GM23338 (cell line): Measurements from ENCODE around the gene ZNF570. TPM values are rescaled to one million over a fixed set of nuclear protein-coding genes. Genes with fewer than 3 reads are reported as not detected.

Experiments
- ATAC-seq: fragments of 200-7000 bp; cut with Tn5 transposase; 3 replicates; pipeline ENCODE4 v1.9.1; 2020
- DNase-seq: peaks from one replicate; pipeline ENCODE4 v3.0.0-alpha.2; 2015; ENCODE audit warnings: low spot score
- H2AFZ ChIP-seq: fragments of 200-600 bp; sonication (generic); 2 replicates; pipeline ENCODE4 v1.8.0; 2016; ENCODE audit warnings: antibody characterized with exemption, mild to moderate bottlenecking, moderate library complexity
- H3F3A ChIP-seq: fragments of 200-600 bp; sonication (generic); replicated peaks from 2 replicates; pipeline ENCODE4 v1.8.0; 2017; ENCODE audit warnings: antibody characterized with exemption, mixed run types, low read depth
- H3K27ac ChIP-seq: fragments of 200-600 bp; sonication (generic); 2 replicates; pipeline ENCODE4 v1.6.1; 2016; ENCODE audit warnings: low read depth
- H3K27me3 ChIP-seq: fragments of 200-600 bp; sonication (generic); 2 replicates; pipeline ENCODE4 v1.8.0; 2016; ENCODE audit warnings: mild to moderate bottlenecking, mixed run types, moderate library complexity; ENCODE audit not compliant: insufficient read depth
- H3K36me3 ChIP-seq: fragments of 200-600 bp; sonication (generic); 2 replicates; pipeline ENCODE4 v1.8.0; 2016; ENCODE audit warnings: mild to moderate bottlenecking; ENCODE audit not compliant: insufficient read depth
- H3K4me1 ChIP-seq: fragments of 200-600 bp; sonication (generic); 2 replicates; pipeline ENCODE4 v1.8.0; 2016; ENCODE audit warnings: mild to moderate bottlenecking, moderate library complexity; ENCODE audit not compliant: insufficient read depth
- H3K4me2 ChIP-seq: fragments of 200-600 bp; sonication (generic); 2 replicates; pipeline ENCODE4 v1.7.1; 2017; ENCODE audit warnings: mixed run types
- H3K4me3 ChIP-seq: fragments of 200-600 bp; sonication (generic); 2 replicates; pipeline ENCODE4 v1.6.1; 2016; ENCODE audit warnings: mixed run types
- H3K79me2 ChIP-seq: fragments of 200-600 bp; sonication (generic); replicated peaks from 2 replicates; pipeline ENCODE4 v1.8.0; 2017; ENCODE audit warnings: mild to moderate bottlenecking; ENCODE audit not compliant: insufficient read depth
- H3K9me2 ChIP-seq: fragments of 200-600 bp; sonication (generic); 2 replicates; pipeline ENCODE4 v1.8.0; 2017; ENCODE audit not compliant: insufficient read depth
- H4K20me1 ChIP-seq: fragments of 200-600 bp; sonication (generic); replicated peaks from 2 replicates; pipeline ENCODE4 v1.8.0; 2017; ENCODE audit warnings: mild to moderate bottlenecking; ENCODE audit not compliant: insufficient read depth
- H3K27ac Mint-ChIP-seq: 2 replicates; pipeline ENCODE4 v1.8.0; 2020; ENCODE audit warnings: inconsistent platforms, mild to moderate bottlenecking, moderate library complexity, mixed read lengths
- H3K27me3 Mint-ChIP-seq: 3 replicates; pipeline ENCODE4 v1.8.0; 2022; ENCODE audit warnings: low read depth, mild to moderate bottlenecking, moderate library complexity, mixed read lengths, inconsistent platforms; ENCODE audit not compliant: insufficient read depth, poor library complexity
- H3K36me3 Mint-ChIP-seq: 3 replicates; pipeline ENCODE4 v1.8.0; 2021; ENCODE audit warnings: low read depth, mild to moderate bottlenecking, inconsistent platforms, moderate library complexity, mixed read lengths
- H3K4me1 Mint-ChIP-seq: 3 replicates; pipeline ENCODE4 v1.8.0; 2020; ENCODE audit warnings: mild to moderate bottlenecking, inconsistent platforms, mixed read lengths
- H3K4me3 Mint-ChIP-seq: 3 replicates; pipeline ENCODE4 v1.8.0; 2021; ENCODE audit warnings: moderate library complexity, mild to moderate bottlenecking, inconsistent platforms, mixed read lengths
- H3K9me3 Mint-ChIP-seq: 3 replicates; pipeline ENCODE4 v1.8.0; 2020; ENCODE audit warnings: moderate library complexity, mild to moderate bottlenecking, inconsistent platforms, mixed read lengths
- CREB1 ChIP-seq: fragments of 250-450 bp; sonication (Bioruptor Pico); IDR thresholded peaks from 2 replicates; pipeline ENCODE4 v1.5.0; 2020; ENCODE audit warnings: low read depth, mild to moderate bottlenecking, moderate library complexity
- ETS1 ChIP-seq: IDR thresholded peaks from 2 replicates; pipeline ENCODE4 v1.6.1; 2016; ENCODE audit warnings: antibody characterized with exemption
- EZH2 ChIP-seq: fragments of 200-600 bp; sonication (generic); IDR thresholded peaks from one replicate; pipeline ENCODE4 v1.8.0; 2017; ENCODE audit warnings: antibody characterized with exemption, mild to moderate bottlenecking, low read depth; ENCODE audit not compliant: unreplicated experiment
- EZH2phosphoT487 ChIP-seq: fragments of 200-600 bp; sonication (generic); IDR thresholded peaks from one replicate; pipeline ENCODE4 v1.8.1; 2018; ENCODE audit warnings: antibody characterized with exemption; ENCODE audit not compliant: unreplicated experiment
- JUNB ChIP-seq: IDR thresholded peaks from one replicate; pipeline ENCODE4 v1.6.1; 2016; ENCODE audit warnings: antibody characterized with exemption; ENCODE audit not compliant: unreplicated experiment
- POLR2AphosphoS5 ChIP-seq: IDR thresholded peaks from 2 replicates; pipeline ENCODE4 v1.6.1; 2016; ENCODE audit warnings: antibody characterized with exemption, low read depth
- REST ChIP-seq: IDR thresholded peaks from one replicate; pipeline ENCODE4 v1.6.1; 2018; ENCODE audit warnings: antibody characterized with exemption; ENCODE audit not compliant: unreplicated experiment
- ZNF114 ChIP-seq: fragments of 250-450 bp; sonication (Bioruptor Pico); IDR thresholded peaks from 2 replicates; pipeline ENCODE4 v1.5.0; 2020; ENCODE audit warnings: mild to moderate bottlenecking, moderate library complexity
- polyA plus RNA-seq: library from polyadenylated mRNA; unstranded; fragments of >200 nt; fragmentation: Nextera tagmentation; extraction: Ambion mirVana; gene quantifications from 2 replicates; pipeline ENCODE4 v1.2.1, GENCODE V29; 2016
- total RNA-seq: library from RNA; depleted of rRNA; stranded (reverse); fragments of >200 nt; shearing (Covaris generic); gene quantifications from 2 replicates; pipeline ENCODE4 v1.2.3, GENCODE V29; 2014

Gene ZNF570
- total and polyA plus RNA-seq, 2 experiments from 2014 or later: 6.6 to 6.8 TPM

- Mint-ChIP-seq H3K9me3 (no peaks in the 10 kb centered on the region; the same call in 2 of the 3 replicates), H3K4me3 (peak within 1 kb of the TSS; percentile 98), H3K27me3 (peaks cover 15% of the 10 kb centered on the region), H3K27ac (no peak within 1 kb of the TSS; the same call in 1 of the 2 replicates), H3K4me1 (peaks cover 12% of the 10 kb centered on the region), H3K36me3 (peaks cover 14% of the 10 kb centered on the region)
- H3K27ac ChIP-seq: 0 out of 2 replicates have a peak within 1 kb of the TSS, but pooled peaks have one; percentile 55
- H3K9me2 ChIP-seq: no peaks in the 10 kb centered on the region
- peak within 1 kb of the TSS; percentile 99 for H3K4me3 ChIP-seq
- no peaks in the 10 kb centered on the region for H4K20me1 ChIP-seq
- ATAC-seq (peak; percentile 77), DNase-seq (peak; percentile 97)
- TF ChIP-seq JUNB (no peak), CREB1 (CRISPR knock-in tag) (peak; percentile 66), ETS1 (peak; percentile 96), POLR2AphosphoS5 (peak; percentile 64), EZH2 (no peak)
- peak within 1 kb of the TSS; percentile 100 for H2AFZ ChIP-seq
- H3K36me3 ChIP-seq: peaks cover 4% of the 10 kb centered on the region; the same call in 1 of the 2 replicates
- peaks cover 7% of the 10 kb centered on the region; the same call in 1 of the 2 replicates for H3K4me1 ChIP-seq
- no peaks in the 10 kb centered on the region for H3F3A ChIP-seq
- no peaks in the 10 kb centered on the region for H3K27me3 ChIP-seq
- peak within 1 kb of the TSS; percentile 97 for H3K4me2 ChIP-seq
- H3K79me2 ChIP-seq: no peaks in the 10 kb centered on the region; the same call in 1 of the 2 replicates
These were observed 2.2 kb upstream of the ZNF570 start, which contains the start of gene ZNF569 for GRCh38 chr19:37466798-37467607. ZNF569 (minus strand) TSS chr19:37467444; CDS start chr19:37444921, 22,523 bp downstream.

GRCh38 chr19:37467608-37468090 lies 1.5 kb upstream of the ZNF570 start:
- no peaks in the 10 kb centered on the region; the same call in 2 of the 3 replicates for H3K9me3 Mint-ChIP-seq
- ATAC-seq: no peak
- Histone ChIP-seq H2AFZ (peak overlapping the region; percentile 100; the same call in 1 of the 2 replicates), H4K20me1 (no peaks in the 10 kb centered on the region), H3K9me2 (no peaks in the 10 kb centered on the region), H3K4me1 (peaks cover 7% of the 10 kb centered on the region; the same call in 1 of the 2 replicates), H3K79me2 (no peaks in the 10 kb centered on the region; the same call in 1 of the 2 replicates), H3K4me3 (peak overlapping the region; percentile 99), H3K27ac (0 out of 2 replicates have a peak overlapping the region, but pooled peaks have one; percentile 55), H3K4me2 (peak overlapping the region; percentile 97), H3K27me3 (no peaks in the 10 kb centered on the region), H3F3A (no peaks in the 10 kb centered on the region), H3K36me3 (peaks cover 4% of the 10 kb centered on the region; the same call in 1 of the 2 replicates)
- H3K27ac Mint-ChIP-seq: no peak overlapping the region; the same call in 1 of the 2 replicates
- peaks cover 15% of the 10 kb centered on the region for H3K27me3 Mint-ChIP-seq
- peaks cover 14% of the 10 kb centered on the region for H3K36me3 Mint-ChIP-seq
- H3K4me1 Mint-ChIP-seq: peaks cover 12% of the 10 kb centered on the region
- no peak for DNase-seq
- peak overlapping the region; percentile 98 for H3K4me3 Mint-ChIP-seq
- TF ChIP-seq REST: no peak
- TF ChIP-seq EZH2phosphoT487: no peak
- no peak for TF ChIP-seq JUNB
- TF ChIP-seq ETS1: no peak
- no peak for TF ChIP-seq ZNF114
